ENCODE data around the gene NPBWR2.

Gene NPBWR2

GRCh38 chr20:64067733-64068307 lies 39.5 kb downstream of the NPBWR2 start:
- H3K4me3 ChIP-seq (ENCODE audit: low read depth, low read length) = no peak overlapping the region
- H2AFZ ChIP-seq (ENCODE audit: low read length, unreplicated experiment) = no peak overlapping the region
- peaks cover 26% of the 10 kb centered on the region for H3K4me1 ChIP-seq (ENCODE audit: control insufficient read depth, insufficient read depth, low read length, unreplicated experiment)

DNA sequence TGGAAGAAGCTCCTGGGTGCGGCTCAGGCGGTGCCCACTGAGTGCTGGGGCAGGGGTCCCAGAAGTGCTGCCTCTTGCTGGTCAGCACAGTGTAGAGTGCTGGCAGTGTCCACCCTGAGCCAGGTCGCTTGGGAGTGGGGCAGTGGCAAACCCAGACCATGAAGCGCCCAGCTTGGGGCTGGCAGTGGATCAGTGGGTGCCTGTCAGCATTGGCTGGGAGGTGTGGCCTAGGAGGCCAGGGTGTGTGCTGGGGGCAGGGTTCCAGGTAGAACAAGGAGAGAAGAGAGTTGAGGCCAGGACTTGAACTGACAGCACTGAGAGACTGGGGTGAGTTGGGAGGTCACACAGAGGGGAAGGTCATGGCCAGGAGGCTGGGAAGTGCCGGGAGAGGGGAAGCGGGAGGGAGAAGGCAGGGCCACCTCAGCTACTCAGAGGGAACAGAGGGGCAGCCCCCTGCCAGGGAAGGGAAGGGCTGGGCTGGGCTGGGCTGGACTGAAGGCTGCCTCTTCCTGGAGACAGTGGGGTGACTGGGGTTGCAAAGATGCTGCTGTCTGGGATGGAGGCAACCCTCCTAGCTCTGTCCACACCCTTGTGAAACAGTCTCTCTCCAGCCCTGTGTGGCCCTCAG lies 40.2 kb downstream of the NPBWR2 start:
- H3K27ac ChIP-seq (ENCODE audit: low read depth, low read length) = no peak overlapping the region
- H3K27me3 ChIP-seq (ENCODE audit: insufficient read depth, low read length) = no peaks in the 10 kb centered on the region
- peaks cover 31% of the 10 kb centered on the region for H3K4me1 ChIP-seq (ENCODE audit: control insufficient read depth, insufficient read depth, low read length, unreplicated experiment)

More at GRCh38 chr20:64067733-64068307, 39.5 kb downstream of the NPBWR2 start:
- Histone ChIP-seq H3K27me3 (ENCODE audit: insufficient read depth, low read length) (no peaks in the 10 kb centered on the region), H3K79me2 (ENCODE audit: control insufficient read depth, insufficient read depth, low read length, unreplicated experiment) (peaks cover 6% of the 10 kb centered on the region), H3K27ac (ENCODE audit: low read depth, low read length) (no peak overlapping the region), H3K36me3 (ENCODE audit: insufficient read depth, low read length) (no peaks in the 10 kb centered on the region)

GRCh38 chr20:64065974-64066343 lies 41.4 kb downstream of the NPBWR2 start:
- no peak overlapping the region for H2AFZ ChIP-seq (ENCODE audit: low read length, unreplicated experiment)
- peaks cover 6% of the 10 kb centered on the region for H3K79me2 ChIP-seq (ENCODE audit: control insufficient read depth, insufficient read depth, low read length, unreplicated experiment)
- no peak overlapping the region for H3K4me3 ChIP-seq (ENCODE audit: low read depth, low read length)

More for the DNA sequence above, 40.2 kb downstream of the NPBWR2 start:
- H3K36me3 ChIP-seq (ENCODE audit: insufficient read depth, low read length) = no peaks in the 10 kb centered on the region
- H3K4me3 ChIP-seq (ENCODE audit: low read depth, low read length) = no peak overlapping the region
- peaks cover 6% of the 10 kb centered on the region for H3K79me2 ChIP-seq (ENCODE audit: control insufficient read depth, insufficient read depth, low read length, unreplicated experiment)
- no peak overlapping the region for H2AFZ ChIP-seq (ENCODE audit: low read length, unreplicated experiment)

GRCh38 chr20:64065062-64065973 lies 42.0 kb downstream of the NPBWR2 start:
- no peak overlapping the region for H3K4me3 ChIP-seq (ENCODE audit: low read depth, low read length)
- H2AFZ ChIP-seq (ENCODE audit: low read length, unreplicated experiment) = no peak overlapping the region
- H3K27me3 ChIP-seq (ENCODE audit: insufficient read depth, low read length) = no peaks in the 10 kb centered on the region
- no peaks in the 10 kb centered on the region for H3K36me3 ChIP-seq (ENCODE audit: insufficient read depth, low read length)
- H3K4me1 ChIP-seq (ENCODE audit: control insufficient read depth, insufficient read depth, low read length, unreplicated experiment) = peaks cover 31% of the 10 kb centered on the region
- H3K27ac ChIP-seq (ENCODE audit: low read depth, low read length) = no peak overlapping the region
- H3K79me2 ChIP-seq (ENCODE audit: control insufficient read depth, insufficient read depth, low read length, unreplicated experiment) = peaks cover 6% of the 10 kb centered on the region

More at GRCh38 chr20:64065974-64066343, 41.4 kb downstream of the NPBWR2 start:
- Histone ChIP-seq H3K27me3 (ENCODE audit: insufficient read depth, low read length) (no peaks in the 10 kb centered on the region), H3K36me3 (ENCODE audit: insufficient read depth, low read length) (no peaks in the 10 kb centered on the region), H3K27ac (ENCODE audit: low read depth, low read length) (no peak overlapping the region), H3K4me1 (ENCODE audit: control insufficient read depth, insufficient read depth, low read length, unreplicated experiment) (peaks cover 31% of the 10 kb centered on the region)

DNA sequence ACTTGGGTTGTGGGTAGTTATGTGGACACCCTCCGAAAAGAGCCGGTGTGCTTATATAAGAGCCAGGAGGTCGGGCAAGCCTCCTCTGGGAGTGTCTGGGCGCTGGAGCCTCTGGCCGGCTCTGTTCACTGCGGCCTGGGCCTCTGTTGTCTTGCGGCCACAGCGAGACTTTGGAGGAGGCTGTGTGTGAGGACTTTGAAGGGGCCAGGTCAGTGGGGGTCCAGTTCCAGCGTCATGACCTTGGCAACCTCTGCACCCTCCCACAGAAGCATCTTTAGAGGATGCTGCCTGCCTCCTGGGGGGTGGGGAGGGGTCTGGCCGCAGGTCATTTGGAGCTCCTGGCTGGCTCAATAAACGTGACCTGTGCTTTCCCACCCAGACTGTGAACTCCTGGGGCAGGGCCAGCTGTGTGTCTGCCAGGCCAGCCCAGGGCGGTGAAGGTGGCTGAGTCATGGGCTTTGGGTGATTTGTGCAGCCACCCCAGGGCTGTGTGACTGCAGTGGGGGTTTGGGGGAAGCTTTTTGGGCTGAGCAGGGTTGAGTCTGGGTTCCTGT lies 43.1 kb downstream of the NPBWR2 start:
- Histone ChIP-seq H3K36me3 (ENCODE audit: insufficient read depth, low read length) (no peaks in the 10 kb centered on the region), H3K4me3 (ENCODE audit: low read depth, low read length) (peak overlapping the region; percentile 84), H3K27ac (ENCODE audit: low read depth, low read length) (peak overlapping the region; percentile 57), H3K79me2 (ENCODE audit: control insufficient read depth, insufficient read depth, low read length, unreplicated experiment) (peaks cover 6% of the 10 kb centered on the region), H2AFZ (ENCODE audit: low read length, unreplicated experiment) (no peak overlapping the region), H3K4me1 (ENCODE audit: control insufficient read depth, insufficient read depth, low read length, unreplicated experiment) (peaks cover 31% of the 10 kb centered on the region), H3K27me3 (ENCODE audit: insufficient read depth, low read length) (no peaks in the 10 kb centered on the region)

GRCh38 chr20:64063389-64064144 lies 43.8 kb downstream of the NPBWR2 start:
- Histone ChIP-seq H3K27ac (ENCODE audit: low read depth, low read length) (peak overlapping the region; percentile 57), H3K27me3 (ENCODE audit: insufficient read depth, low read length) (no peaks in the 10 kb centered on the region), H3K36me3 (ENCODE audit: insufficient read depth, low read length) (no peaks in the 10 kb centered on the region), H3K4me3 (ENCODE audit: low read depth, low read length) (peak overlapping the region; percentile 84), H2AFZ (ENCODE audit: low read length, unreplicated experiment) (peak overlapping the region; percentile 59), H3K79me2 (ENCODE audit: control insufficient read depth, insufficient read depth, low read length, unreplicated experiment) (peaks cover 6% of the 10 kb centered on the region), H3K4me1 (ENCODE audit: control insufficient read depth, insufficient read depth, low read length, unreplicated experiment) (peaks cover 36% of the 10 kb centered on the region)

DNA sequence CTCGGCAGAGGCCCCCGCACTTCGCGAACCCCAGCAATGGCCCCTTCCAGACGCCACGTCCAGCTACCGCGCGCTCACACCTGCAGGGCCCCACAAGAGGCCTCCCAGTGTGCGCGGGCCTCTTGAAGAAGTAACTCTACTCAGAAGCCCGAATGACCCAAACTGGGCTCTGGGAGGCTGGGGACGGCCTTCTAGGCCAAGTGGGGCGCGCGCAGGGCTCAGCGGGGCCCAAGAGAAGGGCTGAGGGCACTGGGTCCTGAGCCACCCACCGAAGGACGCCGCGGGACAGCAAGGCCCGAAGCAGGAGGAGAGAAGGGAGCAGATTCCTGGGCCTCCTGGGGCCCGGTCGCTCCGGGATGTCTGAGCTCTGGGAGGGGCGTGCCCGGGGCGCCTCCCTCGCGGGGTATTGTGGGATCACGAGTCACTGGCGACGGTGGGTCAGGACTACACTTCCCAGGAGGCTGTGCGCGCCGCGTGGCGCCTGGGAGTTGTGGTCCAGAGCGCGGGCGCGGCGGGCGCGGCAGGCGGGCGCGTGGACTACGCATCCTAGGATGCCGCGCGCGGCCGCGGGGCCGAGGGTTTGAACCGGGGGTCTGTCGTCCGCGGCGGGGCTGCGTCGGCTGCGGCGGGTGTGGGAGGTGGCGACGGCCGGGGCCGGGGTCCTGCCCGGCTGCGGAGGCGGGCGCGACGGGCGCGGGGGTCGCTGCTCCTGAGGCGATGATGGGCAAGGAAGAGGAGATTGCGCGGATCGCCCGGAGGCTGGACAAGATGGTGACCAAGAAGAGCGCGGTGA lies 44.6 kb downstream of the NPBWR2 start, which contains the start of gene TCEA2:
TSS of gene TCEA2 (plus strand) at position 603 of the 793 bp plus-strand sequence. CDS start at position 718, 115 bp downstream.
- H2AFZ ChIP-seq (ENCODE audit: low read length, unreplicated experiment) = peak within 1 kb of the TSS; percentile 59
- no peaks in the 10 kb centered on the region for H3K27me3 ChIP-seq (ENCODE audit: insufficient read depth, low read length)
- peaks cover 6% of the 10 kb centered on the region for H3K79me2 ChIP-seq (ENCODE audit: control insufficient read depth, insufficient read depth, low read length, unreplicated experiment)
- peak within 1 kb of the TSS; percentile 57 for H3K27ac ChIP-seq (ENCODE audit: low read depth, low read length)
- H3K4me1 ChIP-seq (ENCODE audit: control insufficient read depth, insufficient read depth, low read length, unreplicated experiment) = peaks cover 43% of the 10 kb centered on the region
- no peaks in the 10 kb centered on the region for H3K36me3 ChIP-seq (ENCODE audit: insufficient read depth, low read length)
- H3K4me3 ChIP-seq (ENCODE audit: low read depth, low read length) = peak within 1 kb of the TSS; percentile 84

- peaks cover 43% of the 10 kb centered on the region for H3K4me1 ChIP-seq (ENCODE audit: control insufficient read depth, insufficient read depth, low read length, unreplicated experiment)
Measured at GRCh38 chr20:64062276-64062595, 45.1 kb downstream of the NPBWR2 start.

GRCh38 chr20:64058536-64058935 lies 48.8 kb downstream of the NPBWR2 start:
- H3K27me3 ChIP-seq (ENCODE audit: insufficient read depth, low read length) = no peaks in the 10 kb centered on the region
- H3K36me3 ChIP-seq (ENCODE audit: insufficient read depth, low read length) = no peaks in the 10 kb centered on the region
- no peak overlapping the region for H3K27ac ChIP-seq (ENCODE audit: low read depth, low read length)
- H3K79me2 ChIP-seq (ENCODE audit: control insufficient read depth, insufficient read depth, low read length, unreplicated experiment) = peaks cover 5% of the 10 kb centered on the region
- peaks cover 33% of the 10 kb centered on the region for H3K4me1 ChIP-seq (ENCODE audit: control insufficient read depth, insufficient read depth, low read length, unreplicated experiment)
- no peak overlapping the region for H3K4me3 ChIP-seq (ENCODE audit: low read depth, low read length)
- H2AFZ ChIP-seq (ENCODE audit: low read length, unreplicated experiment) = no peak overlapping the region

More at GRCh38 chr20:64062276-64062595, 45.1 kb downstream of the NPBWR2 start:
- H3K27ac ChIP-seq (ENCODE audit: low read depth, low read length) = no peak overlapping the region
- H3K36me3 ChIP-seq (ENCODE audit: insufficient read depth, low read length) = no peaks in the 10 kb centered on the region
- peak overlapping the region; percentile 34 for H2AFZ ChIP-seq (ENCODE audit: low read length, unreplicated experiment)
- H3K4me3 ChIP-seq (ENCODE audit: low read depth, low read length) = peak overlapping the region; percentile 84
- no peaks in the 10 kb centered on the region for H3K27me3 ChIP-seq (ENCODE audit: insufficient read depth, low read length)
- H3K79me2 ChIP-seq (ENCODE audit: control insufficient read depth, insufficient read depth, low read length, unreplicated experiment) = peaks cover 6% of the 10 kb centered on the region
